Measurements from ENCODE around the gene RHOF.

DNA sequence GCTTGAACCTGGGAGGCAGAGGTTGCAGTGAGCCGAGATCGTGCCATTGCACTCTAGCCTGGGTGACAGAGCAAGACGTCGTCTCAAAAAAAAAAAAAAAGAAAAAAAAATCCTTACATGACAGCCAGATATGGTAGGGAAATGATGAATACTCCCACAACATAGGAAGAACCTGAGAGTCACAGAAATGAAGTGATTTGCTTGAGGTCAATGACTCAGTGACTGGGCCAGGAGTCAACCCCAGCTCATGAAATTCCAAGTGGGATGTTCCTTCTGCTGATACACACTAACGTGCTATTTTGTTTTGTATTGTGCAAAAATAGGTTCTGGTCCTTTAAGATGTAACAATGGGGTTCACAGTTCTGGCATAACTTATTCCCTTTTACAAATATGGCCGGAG, 9.0 kb downstream of the RHOF start:
- TF ChIP-seq, protein P1, sequence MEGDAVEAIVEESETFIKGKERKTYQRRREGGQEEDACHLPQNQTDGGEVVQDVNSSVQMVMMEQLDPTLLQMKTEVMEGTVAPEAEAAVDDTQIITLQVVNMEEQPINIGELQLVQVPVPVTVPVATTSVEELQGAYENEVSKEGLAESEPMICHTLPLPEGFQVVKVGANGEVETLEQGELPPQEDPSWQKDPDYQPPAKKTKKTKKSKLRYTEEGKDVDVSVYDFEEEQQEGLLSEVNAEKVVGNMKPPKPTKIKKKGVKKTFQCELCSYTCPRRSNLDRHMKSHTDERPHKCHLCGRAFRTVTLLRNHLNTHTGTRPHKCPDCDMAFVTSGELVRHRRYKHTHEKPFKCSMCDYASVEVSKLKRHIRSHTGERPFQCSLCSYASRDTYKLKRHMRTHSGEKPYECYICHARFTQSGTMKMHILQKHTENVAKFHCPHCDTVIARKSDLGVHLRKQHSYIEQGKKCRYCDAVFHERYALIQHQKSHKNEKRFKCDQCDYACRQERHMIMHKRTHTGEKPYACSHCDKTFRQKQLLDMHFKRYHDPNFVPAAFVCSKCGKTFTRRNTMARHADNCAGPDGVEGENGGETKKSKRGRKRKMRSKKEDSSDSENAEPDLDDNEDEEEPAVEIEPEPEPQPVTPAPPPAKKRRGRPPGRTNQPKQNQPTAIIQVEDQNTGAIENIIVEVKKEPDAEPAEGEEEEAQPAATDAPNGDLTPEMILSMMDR (conservative IDR thresholded peaks at IDR 0.05; ENCODE audit: low read depth, low read length), result no peak
- no peak for TF ChIP-seq EZH2 (IDR thresholded peaks at IDR 0.05; ENCODE audit: low read length, unreplicated experiment)

Measured in PC-3 (cell line).